Measurements from ENCODE around the gene KIF3B.

DNA sequence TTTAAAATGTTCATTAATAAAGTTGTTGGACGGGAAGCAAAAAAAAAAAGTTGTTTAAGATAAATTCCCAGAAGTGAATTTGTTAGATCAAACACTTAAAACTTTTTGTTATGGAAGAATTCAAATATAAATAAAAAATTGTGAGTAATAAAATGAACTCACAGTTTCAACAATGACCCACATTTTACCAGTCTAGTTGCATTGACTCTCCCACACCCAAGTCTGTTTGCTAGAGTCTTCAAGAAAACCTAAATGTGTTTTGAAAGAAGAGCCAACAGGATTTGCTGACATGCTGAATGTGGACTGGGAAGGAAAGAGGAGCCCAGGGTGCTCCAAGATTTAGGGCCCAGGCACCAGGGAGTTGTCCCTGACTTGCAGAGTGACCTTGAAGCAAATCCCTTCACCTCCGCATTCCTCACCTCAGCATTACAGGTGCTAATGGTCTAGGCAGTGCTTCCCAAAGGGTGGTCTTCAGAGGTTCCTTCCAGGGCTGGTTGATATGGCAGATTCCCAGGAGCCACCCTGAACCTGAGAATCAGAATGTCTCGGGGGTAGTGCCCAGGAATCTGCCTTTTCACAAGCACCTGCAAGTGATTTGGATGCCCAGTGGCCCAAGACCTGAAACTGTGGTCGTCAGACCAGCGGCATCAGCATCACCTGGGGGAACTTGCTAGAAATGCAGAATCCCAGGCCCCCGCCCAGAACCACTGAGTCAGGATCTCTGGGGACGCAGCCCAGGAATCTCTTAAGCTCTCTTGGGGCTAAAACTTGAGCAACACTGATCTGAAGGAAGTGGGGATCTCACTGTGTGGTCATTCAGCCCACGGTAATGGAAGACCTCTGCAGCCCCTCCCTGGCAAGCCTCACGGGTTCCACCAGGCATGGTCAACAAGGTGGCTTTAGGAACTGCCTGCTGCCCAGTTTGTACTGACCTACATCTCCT, 38.7 kb upstream of the KIF3B start:
- no peak for TF ChIP-seq FOXK2 (IDR thresholded peaks at IDR 0.05)
- no peak for TF ChIP-seq FOXA1 (IDR thresholded peaks at IDR 0.05)
- no peak for TF ChIP-seq ARNT (IDR thresholded peaks at IDR 0.05)
- TF ChIP-seq ELF4 (IDR thresholded peaks at IDR 0.05): no peak
- no peak for TF ChIP-seq HDGF (IDR thresholded peaks at IDR 0.05; ENCODE audit: borderline replicate concordance)
- TF ChIP-seq PKNOX1 (IDR thresholded peaks at IDR 0.05): no peak
- no peak for TF ChIP-seq ZNF384 (IDR thresholded peaks at IDR 0.05)
- no peak for TF ChIP-seq TARDBP (IDR thresholded peaks at IDR 0.05)
- TF ChIP-seq FOXM1 (IDR thresholded peaks at IDR 0.05; ENCODE audit: borderline replicate concordance): no peak
- no peak for TF ChIP-seq SUZ12 (IDR thresholded peaks at IDR 0.05)
- no peak for TF ChIP-seq SP1 (IDR thresholded peaks at IDR 0.05)

Measured in HEK293T (cell line).